Subcutaneous adipose tissue (tissue), 4 donors: ENCODE data around the gene TRAF1. TPM values are rescaled to one million over a fixed set of nuclear protein-coding genes. Genes with fewer than 3 reads are reported as not detected.

Source experiments
- total RNA-seq, 4 donors: library from RNA; depleted of rRNA; stranded (reverse); fragments of >200 nt; gene quantifications; one replicate each; pipeline ENCODE4 v1.1.0, GENCODE V29; 2016
- TF ChIP-seq, protein P1 (sequence below): fragments of 450-650 bp; IDR thresholded peaks from one replicate; pipeline ENCODE4 v1.5.1; 2016; ENCODE audit warnings: low read depth, mild to moderate bottlenecking, control low read depth, antibody characterized with exemption, moderate library complexity

The TRAF1 gene
- total RNA-seq, 4 donors from 2014 or later, result 1.8 to 12.1 (median 5.7) TPM

DNA sequence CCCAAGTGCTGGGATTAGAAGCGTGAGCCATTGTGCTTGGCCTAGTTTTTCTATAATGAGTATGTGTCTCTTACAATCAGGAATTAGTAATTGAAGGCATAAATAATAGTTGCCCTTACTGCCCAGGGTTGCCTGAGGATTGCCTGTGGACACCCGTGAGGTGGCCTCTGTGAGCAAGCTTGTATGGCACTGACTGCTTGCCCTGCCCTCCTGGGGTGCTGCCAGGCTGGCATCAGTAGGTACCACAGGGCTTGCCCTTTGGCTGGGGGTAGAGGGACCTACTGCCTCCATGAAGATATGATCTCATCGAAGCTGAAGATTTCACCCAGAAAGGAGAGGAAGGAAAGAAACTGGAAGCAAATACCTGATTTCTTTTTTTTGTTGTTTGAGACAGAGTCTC, 25.8 kb downstream of the TRAF1 start:
- TF ChIP-seq, protein P1, sequence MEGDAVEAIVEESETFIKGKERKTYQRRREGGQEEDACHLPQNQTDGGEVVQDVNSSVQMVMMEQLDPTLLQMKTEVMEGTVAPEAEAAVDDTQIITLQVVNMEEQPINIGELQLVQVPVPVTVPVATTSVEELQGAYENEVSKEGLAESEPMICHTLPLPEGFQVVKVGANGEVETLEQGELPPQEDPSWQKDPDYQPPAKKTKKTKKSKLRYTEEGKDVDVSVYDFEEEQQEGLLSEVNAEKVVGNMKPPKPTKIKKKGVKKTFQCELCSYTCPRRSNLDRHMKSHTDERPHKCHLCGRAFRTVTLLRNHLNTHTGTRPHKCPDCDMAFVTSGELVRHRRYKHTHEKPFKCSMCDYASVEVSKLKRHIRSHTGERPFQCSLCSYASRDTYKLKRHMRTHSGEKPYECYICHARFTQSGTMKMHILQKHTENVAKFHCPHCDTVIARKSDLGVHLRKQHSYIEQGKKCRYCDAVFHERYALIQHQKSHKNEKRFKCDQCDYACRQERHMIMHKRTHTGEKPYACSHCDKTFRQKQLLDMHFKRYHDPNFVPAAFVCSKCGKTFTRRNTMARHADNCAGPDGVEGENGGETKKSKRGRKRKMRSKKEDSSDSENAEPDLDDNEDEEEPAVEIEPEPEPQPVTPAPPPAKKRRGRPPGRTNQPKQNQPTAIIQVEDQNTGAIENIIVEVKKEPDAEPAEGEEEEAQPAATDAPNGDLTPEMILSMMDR, result no peak

DNA sequence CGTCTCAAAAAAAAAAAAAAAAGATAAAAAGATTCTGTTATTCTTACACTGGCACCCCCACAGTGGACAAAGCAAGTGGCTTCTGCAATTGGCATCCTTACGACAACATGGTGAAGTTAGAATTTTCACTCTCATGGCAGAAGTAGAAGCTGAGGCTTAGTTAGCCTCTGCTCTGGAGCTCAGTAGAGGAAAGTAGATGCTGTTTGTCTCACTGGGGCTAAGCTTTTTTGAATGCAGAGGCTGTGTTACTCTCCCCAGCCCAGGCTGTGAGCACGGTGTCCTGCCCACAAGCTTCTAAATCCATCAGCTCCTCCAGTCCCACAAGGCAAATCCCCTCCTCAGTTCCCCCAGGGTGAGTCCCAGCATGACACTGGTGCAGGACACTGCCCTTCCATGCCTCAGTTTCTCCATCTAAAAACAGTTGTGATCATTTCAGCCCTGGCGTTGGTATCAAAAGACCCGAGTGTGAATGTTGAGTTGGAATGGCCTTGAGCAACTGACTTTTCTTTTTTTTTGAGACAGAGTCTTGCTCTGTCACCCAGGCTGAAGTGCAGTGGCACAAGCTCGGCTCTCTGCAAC, 27.0 kb downstream of the TRAF1 start:
- TF ChIP-seq, protein P1, result no peak

DNA sequence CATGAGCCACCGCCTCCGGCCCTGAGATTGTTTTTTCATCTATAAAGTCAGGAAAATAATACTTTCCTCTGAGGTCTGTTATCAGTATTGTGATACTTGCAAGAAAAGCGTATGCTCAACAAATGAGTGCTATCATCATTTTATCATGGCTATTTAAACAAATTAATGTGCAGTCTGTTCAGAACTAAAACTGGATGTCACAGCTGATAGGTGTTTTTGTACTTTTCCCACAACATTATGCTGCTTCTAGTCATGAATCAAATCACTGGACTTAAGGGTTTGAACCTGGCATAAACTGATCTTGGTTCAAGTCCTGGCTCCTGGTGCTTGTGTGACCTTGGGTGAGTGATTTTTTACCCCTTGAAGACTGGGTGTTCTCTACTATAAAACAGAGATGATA, 28.2 kb downstream of the TRAF1 start:
- TF ChIP-seq, protein P1, result no peak

- TF ChIP-seq, protein P1, result no peak
These were observed 30.6 kb downstream of the TRAF1 start for GRCh38 chr9:120895951-120896350.

GRCh38 chr9:120894321-120895148, 32.1 kb downstream of the TRAF1 start:
- TF ChIP-seq, protein P1, result no peak

DNA sequence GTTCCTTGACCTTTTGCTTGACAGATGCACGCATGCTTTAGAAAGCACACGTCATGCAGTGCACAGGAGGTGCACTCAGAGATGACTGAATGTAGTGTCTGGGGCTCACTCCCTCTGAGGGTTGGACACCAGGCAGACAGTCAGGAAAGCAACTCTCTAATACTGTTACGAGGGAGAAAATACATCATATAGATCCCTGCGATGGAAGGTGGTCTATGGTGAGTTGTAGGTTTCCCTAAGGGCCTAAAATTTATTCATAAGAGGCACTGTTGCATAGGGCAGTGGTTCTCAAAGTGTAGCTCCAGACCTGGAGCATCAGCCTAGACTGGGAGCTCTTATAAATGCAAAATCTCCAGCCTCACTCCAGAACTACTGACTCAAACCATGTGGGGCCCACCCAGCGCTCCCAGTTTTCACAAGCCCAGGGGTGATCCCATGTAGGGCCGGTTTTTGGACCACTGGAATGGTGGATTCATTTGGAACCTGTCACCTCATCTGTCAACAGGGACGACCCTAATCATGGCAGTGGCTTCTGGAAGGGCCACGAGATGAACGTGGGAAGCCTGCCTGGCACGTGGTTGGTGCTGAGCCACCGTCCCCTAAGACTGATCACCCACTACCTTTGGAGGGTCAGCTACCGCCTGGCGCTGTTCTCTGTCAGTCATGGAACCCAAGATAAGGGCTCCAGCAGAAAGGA, 32.8 kb downstream of the TRAF1 start:
- TF ChIP-seq, protein P1, result no peak
